ENCODE results near the gene FREM3.
"Not testable (repeated sequence)": the region's sequence is repeated elsewhere in the genome, so short reads cannot be mapped to it uniquely, and the experiment has no call there.

The FREM3 gene

GRCh38 chr4:143531788-143532491 lies 168.5 kb downstream of the FREM3 start:
- Histone ChIP-seq H4K8ac (ENCODE audit: low read length) (no peak overlapping the region), H3K4me1 (ENCODE audit: control insufficient read depth, insufficient read depth, low read depth, low read length) (no peaks in the 10 kb centered on the region), H3K79me1 (replicated peaks; ENCODE audit: low read length, poor library complexity, severe bottlenecking) (peaks cover 12% of the 10 kb centered on the region), H3K9me3 (ENCODE audit: control insufficient read depth, low read length) (no peaks in the 10 kb centered on the region), H2BK120ac (ENCODE audit: low read depth, low read length) (no peak overlapping the region), H3K18ac (ENCODE audit: low read depth in 1 of 2, low read length in 2 of 2) (no peak overlapping the region), H2BK12ac (ENCODE audit: low read length in 2 of 2) (no peak overlapping the region), H3K4me2 (ENCODE audit: low read length, poor library complexity, severe bottlenecking) (no peak overlapping the region), H2AFZ (ENCODE audit: low read depth, low read length) (no peak overlapping the region), H2AK5ac (ENCODE audit: low read length, severe bottlenecking) (no peak overlapping the region), H2BK5ac (ENCODE audit: low read depth, low read length, poor library complexity, severe bottlenecking) (no peak overlapping the region), H3K4ac (ENCODE audit: low read depth in 1 of 2, low read length in 2 of 2) (no peak overlapping the region), H3K27me3 (ENCODE audit: control insufficient read depth in 1 of 2, insufficient read depth in 1 of 2, low read length in 2 of 2) (no peaks in the 10 kb centered on the region), H3K36me3 (ENCODE audit: control insufficient read depth in 1 of 2, insufficient read depth in 2 of 2, low read depth in 1 of 2, low read length in 2 of 2) (peaks cover 13 to 98% of the 10 kb centered on the region in 2 experiments), H2BK15ac (ENCODE audit: low read depth, poor library complexity, severe bottlenecking) (no peak overlapping the region), H3K14ac (ENCODE audit: low read length in 2 of 2) (no peak overlapping the region), H3K9ac (ENCODE audit: low read length) (no peak overlapping the region), H3K27ac (ENCODE audit: low read length, poor library complexity, severe bottlenecking) (no peak overlapping the region), H3K23ac (ENCODE audit: low read length in 2 of 2) (no peak overlapping the region), H4K91ac (ENCODE audit: low read length) (no peak overlapping the region), H3K4me3 (ENCODE audit: insufficient read depth in 1 of 2, low read depth in 1 of 2, low read length in 2 of 2) (no peak overlapping the region)
- 86% methylated on average over 1 of the region's 2 CpGs for WGBS
- no peak for DNase-seq

GRCh38 chr4:143531380-143531779 lies 169.1 kb downstream of the FREM3 start:
- Histone ChIP-seq H3K27me3 (ENCODE audit: control insufficient read depth in 1 of 2, insufficient read depth in 1 of 2, low read length in 2 of 2) (no peaks in the 10 kb centered on the region), H3K4me2 (ENCODE audit: low read length, poor library complexity, severe bottlenecking) (no peak overlapping the region), H3K9ac (ENCODE audit: low read length) (no peak overlapping the region), H3K18ac (ENCODE audit: low read depth in 1 of 2, low read length in 2 of 2) (no peak overlapping the region), H2BK15ac (ENCODE audit: low read depth, poor library complexity, severe bottlenecking) (no peak overlapping the region), H3K9me3 (ENCODE audit: control insufficient read depth, low read length) (no peaks in the 10 kb centered on the region), H2BK12ac (ENCODE audit: low read length in 2 of 2) (no peak overlapping the region), H2AFZ (ENCODE audit: low read depth, low read length) (no peak overlapping the region), H3K79me1 (replicated peaks; ENCODE audit: low read length, poor library complexity, severe bottlenecking) (peaks cover 15% of the 10 kb centered on the region), H3K4ac (ENCODE audit: low read depth in 1 of 2, low read length in 2 of 2) (no peak overlapping the region), H2BK120ac (ENCODE audit: low read depth, low read length) (no peak overlapping the region), H3K27ac (ENCODE audit: low read length, poor library complexity, severe bottlenecking) (no peak overlapping the region), H3K23ac (ENCODE audit: low read length in 2 of 2) (no peak overlapping the region), H4K8ac (ENCODE audit: low read length) (no peak overlapping the region), H3K4me1 (ENCODE audit: control insufficient read depth, insufficient read depth, low read depth, low read length) (no peaks in the 10 kb centered on the region), H3K14ac (ENCODE audit: low read length in 2 of 2) (no peak overlapping the region), H3K36me3 (ENCODE audit: control insufficient read depth in 1 of 2, insufficient read depth in 2 of 2, low read depth in 1 of 2, low read length in 2 of 2) (peaks cover 16 to 98% of the 10 kb centered on the region in 2 experiments), H2BK5ac (ENCODE audit: low read depth, low read length, poor library complexity, severe bottlenecking) (no peak overlapping the region), H2AK5ac (ENCODE audit: low read length, severe bottlenecking) (no peak overlapping the region), H3K4me3 (ENCODE audit: insufficient read depth in 1 of 2, low read depth in 1 of 2, low read length in 2 of 2) (no peak overlapping the region), H4K91ac (ENCODE audit: low read length) (no peak overlapping the region)
- no CpG with 5 or more reads among the region's 1 CpG for WGBS
- peak; percentile 26 for DNase-seq

- not testable (repeated sequence) for H3K23ac ChIP-seq (ENCODE audit: low read length in 2 of 2); H3K4me3 ChIP-seq (ENCODE audit: insufficient read depth in 1 of 2, low read depth in 1 of 2, low read length in 2 of 2); DNase-seq; H2AFZ ChIP-seq (ENCODE audit: low read depth, low read length); H4K8ac ChIP-seq (ENCODE audit: low read length); H2BK120ac ChIP-seq (ENCODE audit: low read depth, low read length); H3K9me3 ChIP-seq (ENCODE audit: control insufficient read depth, low read length); H2BK12ac ChIP-seq (ENCODE audit: low read length in 2 of 2); H3K9ac ChIP-seq (ENCODE audit: low read length); H2BK5ac ChIP-seq (ENCODE audit: low read depth, low read length, poor library complexity, severe bottlenecking); H2AK5ac ChIP-seq (ENCODE audit: low read length, severe bottlenecking); H3K4me1 ChIP-seq (ENCODE audit: control insufficient read depth, insufficient read depth, low read depth, low read length); H3K14ac ChIP-seq (ENCODE audit: low read length in 2 of 2); H4K91ac ChIP-seq (ENCODE audit: low read length); H2BK15ac ChIP-seq (ENCODE audit: low read depth, poor library complexity, severe bottlenecking); H3K4me2 ChIP-seq (ENCODE audit: low read length, poor library complexity, severe bottlenecking); H3K27me3 ChIP-seq (ENCODE audit: control insufficient read depth in 1 of 2, insufficient read depth in 1 of 2, low read length in 2 of 2); H3K18ac ChIP-seq (ENCODE audit: low read depth in 1 of 2, low read length in 2 of 2); H3K27ac ChIP-seq (ENCODE audit: low read length, poor library complexity, severe bottlenecking); H3K4ac ChIP-seq (ENCODE audit: low read depth in 1 of 2, low read length in 2 of 2)
- Histone ChIP-seq H3K36me3 (ENCODE audit: control insufficient read depth in 1 of 2, insufficient read depth in 2 of 2, low read depth in 1 of 2, low read length in 2 of 2) (peaks cover 14 to 98% of the 10 kb centered on the region in 2 experiments), H3K79me1 (replicated peaks; ENCODE audit: low read length, poor library complexity, severe bottlenecking) (peaks cover 17% of the 10 kb centered on the region)
- WGBS, result 91% methylated on average over 3 of the region's 4 CpGs
Measured at GRCh38 chr4:143528046-143528445, 172.4 kb downstream of the FREM3 start.
